D721Med (cell line): ENCODE results near the gene MARK2.

ENCODE experiments used
- DNase-seq: peaks from one replicate; pipeline ENCODE4 v3.0.0; 2011; ENCODE audit warnings: low spot score; ENCODE audit not compliant: insufficient read length
- FAIRE-seq: peaks from 2 replicates; lab custom pipeline; 2011; peaks lifted over from hg19 to GRCh38; lab: Jason Lieb, UNC
- CTCF ChIP-seq: IDR thresholded peaks from 2 replicates; pipeline ENCODE4 v1.5.1; 2012; ENCODE audit warnings: mild to moderate bottlenecking, control low read depth; ENCODE audit not compliant: insufficient read depth; ENCODE audit errors: missing control alignments

MARK2 gene

GRCh38 chr11:63951779-63952536, 113.0 kb downstream of the MARK2 start:
- no peak for FAIRE-seq
- TF ChIP-seq CTCF = no peak

GRCh38 chr11:63952570-63952969, 113.7 kb downstream of the MARK2 start:
- FAIRE-seq = no peak

More at GRCh38 chr11:63951779-63952536, 113.0 kb downstream of the MARK2 start:
- no peak for DNase-seq

GRCh38 chr11:63958008-63958407, 119.1 kb downstream of the MARK2 start:
- FAIRE-seq = no peak
- DNase-seq = no peak
- no peak for TF ChIP-seq CTCF

More at GRCh38 chr11:63952570-63952969, 113.7 kb downstream of the MARK2 start:
- no peak for TF ChIP-seq CTCF
- no peak for DNase-seq
